Measurements from ENCODE around the gene CTSV.
"Not testable (repeated sequence)": the region's sequence is repeated elsewhere in the genome, so short reads cannot be mapped to it uniquely, and the experiment has no call there.

The CTSV gene

GRCh38 chr9:97041898-97042297 is 3.0 kb upstream of the CTSV start:
- H3K4me3 ChIP-seq (ENCODE audit: control insufficient read depth, low read depth, low read length): no peak overlapping the region
- TF ChIP-seq CTCF (conservative IDR thresholded peaks at IDR 0.05; ENCODE audit: control insufficient read depth, insufficient read depth, low read depth, low read length): no peak
- DNase-seq (ENCODE audit: low read depth): no peak

- H3K4me3 ChIP-seq (ENCODE audit: control insufficient read depth, low read depth, low read length): peak overlapping the region; percentile 55
- TF ChIP-seq CTCF (conservative IDR thresholded peaks at IDR 0.05; ENCODE audit: control insufficient read depth, insufficient read depth, low read depth, low read length): no peak
- DNase-seq (ENCODE audit: low read depth): peak; percentile 54
Measured at GRCh38 chr9:97039514-97039860, 545 bp upstream of the CTSV start.

GRCh38 chr9:97023505-97023904 is 15.4 kb downstream of the CTSV start:
- H3K4me3 ChIP-seq (ENCODE audit: control insufficient read depth, low read depth, low read length); DNase-seq (ENCODE audit: low read depth): not testable (repeated sequence)

GRCh38 chr9:97013151-97014132 is 25.5 kb downstream of the CTSV start:
- DNase-seq (ENCODE audit: low read depth): peak; percentile 65
- peak overlapping the region; percentile 56 for H3K4me3 ChIP-seq (ENCODE audit: control insufficient read depth, low read depth, low read length)

- peak; percentile 6 for DNase-seq (ENCODE audit: low read depth)
Measured at GRCh38 chr9:97012617-97013016, 26.3 kb downstream of the CTSV start.

GRCh38 chr9:97002195-97002594 is 36.7 kb downstream of the CTSV start:
- not testable (repeated sequence) for H3K4me3 ChIP-seq (ENCODE audit: control insufficient read depth, low read depth, low read length); DNase-seq (ENCODE audit: low read depth)

More at GRCh38 chr9:97012617-97013016, 26.3 kb downstream of the CTSV start:
- H3K4me3 ChIP-seq (ENCODE audit: control insufficient read depth, low read depth, low read length): peak overlapping the region; percentile 56

- not testable (repeated sequence) for H3K4me3 ChIP-seq (ENCODE audit: control insufficient read depth, low read depth, low read length); DNase-seq (ENCODE audit: low read depth)
Measured at GRCh38 chr9:97001338-97001737, 37.6 kb downstream of the CTSV start.

- DNase-seq (ENCODE audit: low read depth): not testable (repeated sequence)
Measured at GRCh38 chr9:97000139-97000787, 38.7 kb downstream of the CTSV start.

GRCh38 chr9:96999733-97000132 is 39.2 kb downstream of the CTSV start:
- H3K4me3 ChIP-seq (ENCODE audit: control insufficient read depth, low read depth, low read length); DNase-seq (ENCODE audit: low read depth): not testable (repeated sequence)

More at GRCh38 chr9:97000139-97000787, 38.7 kb downstream of the CTSV start:
- not testable (repeated sequence) for H3K4me3 ChIP-seq (ENCODE audit: control insufficient read depth, low read depth, low read length)

- DNase-seq (ENCODE audit: low read depth): not testable (repeated sequence)
Measured at GRCh38 chr9:96997009-96997701, 41.8 kb downstream of the CTSV start.

GRCh38 chr9:96994531-96995016 is 44.4 kb downstream of the CTSV start:
- DNase-seq (ENCODE audit: low read depth); H3K4me3 ChIP-seq (ENCODE audit: control insufficient read depth, low read depth, low read length): not testable (repeated sequence)

More at GRCh38 chr9:96997009-96997701, 41.8 kb downstream of the CTSV start:
- H3K4me3 ChIP-seq (ENCODE audit: control insufficient read depth, low read depth, low read length): not testable (repeated sequence)

- not testable (repeated sequence) for H3K4me3 ChIP-seq (ENCODE audit: control insufficient read depth, low read depth, low read length); DNase-seq (ENCODE audit: low read depth)
Measured at GRCh38 chr9:96992303-96992702, 46.6 kb downstream of the CTSV start.

- not testable (repeated sequence) for DNase-seq (ENCODE audit: low read depth); H3K4me3 ChIP-seq (ENCODE audit: control insufficient read depth, low read depth, low read length)
Measured at GRCh38 chr9:96989747-96990318, 49.1 kb downstream of the CTSV start.

GRCh38 chr9:96984887-96985286 is 54.1 kb downstream of the CTSV start:
- not testable (repeated sequence) for H3K4me3 ChIP-seq (ENCODE audit: control insufficient read depth, low read depth, low read length); DNase-seq (ENCODE audit: low read depth)

- DNase-seq (ENCODE audit: low read depth): not testable (repeated sequence)
Measured at GRCh38 chr9:96984139-96984538, 54.8 kb downstream of the CTSV start.

More at GRCh38 chr9:96984139-96984538, 54.8 kb downstream of the CTSV start:
- H3K4me3 ChIP-seq (ENCODE audit: control insufficient read depth, low read depth, low read length): not testable (repeated sequence)
